Endodermal cell (in vitro differentiated cells): ENCODE data around the gene CMTM7. TPM values are rescaled to one million over a fixed set of nuclear protein-coding genes. Genes with fewer than 3 reads are reported as not detected.

ENCODE experiments used
- DNase-seq: peaks from one replicate; pipeline ENCODE4 v3.0.0-alpha.2; 2017
- H3K27ac ChIP-seq: 2 replicates; pipeline ENCODE4 v1.5.1; 2013; ENCODE audit warnings: mild to moderate bottlenecking, low read depth, low read length, moderate library complexity
- H3K27me3 ChIP-seq: 2 replicates; pipeline ENCODE4 v1.6.1; 2013; ENCODE audit warnings: mild to moderate bottlenecking, low read length, moderate library complexity; ENCODE audit not compliant: insufficient read depth, control insufficient read depth, poor library complexity, severe bottlenecking
- H3K36me3 ChIP-seq: 2 replicates; pipeline ENCODE4 v1.7.0; 2013; ENCODE audit warnings: mild to moderate bottlenecking, low read length, moderate library complexity; ENCODE audit not compliant: control insufficient read depth, insufficient read depth
- H3K4me1 ChIP-seq: one replicate; pipeline ENCODE4 v1.7.0; 2013; ENCODE audit warnings: low read length; ENCODE audit not compliant: control insufficient read depth, insufficient read depth
- H3K4me3 ChIP-seq: 2 replicates; pipeline ENCODE4 v1.5.1; 2013; ENCODE audit warnings: mild to moderate bottlenecking, low read length, moderate library complexity
- H3K9ac ChIP-seq: 2 replicates; pipeline ENCODE4 v1.6.1; 2013; ENCODE audit warnings: mild to moderate bottlenecking, low read length, moderate library complexity; ENCODE audit not compliant: poor library complexity, severe bottlenecking; ENCODE audit errors: extremely low read depth
- H3K9me3 ChIP-seq: 2 replicates; pipeline ENCODE4 v1.6.1; 2013; ENCODE audit warnings: mild to moderate bottlenecking, low read length, moderate library complexity; ENCODE audit not compliant: control insufficient read depth
- H3K27ac Mint-ChIP-seq: 2 replicates; pipeline ENCODE4 v1.8.0; 2020; ENCODE audit warnings: mixed read lengths
- H3K27me3 Mint-ChIP-seq: 2 replicates; pipeline ENCODE4 v1.8.0; 2021; ENCODE audit warnings: mild to moderate bottlenecking, mixed read lengths; ENCODE audit not compliant: insufficient read depth
- H3K36me3 Mint-ChIP-seq: 2 replicates; pipeline ENCODE4 v1.8.0; 2020; ENCODE audit warnings: low read depth, mixed read lengths
- H3K4me1 Mint-ChIP-seq: 2 replicates; pipeline ENCODE4 v1.8.0; 2020; ENCODE audit warnings: mixed read lengths
- H3K4me3 Mint-ChIP-seq: 2 replicates; pipeline ENCODE4 v1.8.0; 2020; ENCODE audit warnings: mild to moderate bottlenecking, moderate library complexity, mixed read lengths
- H3K9me3 Mint-ChIP-seq: 2 replicates; pipeline ENCODE4 v1.8.0; 2020; ENCODE audit warnings: mild to moderate bottlenecking, mixed read lengths
- WGBS, 2 experiments: methylation state at CpG; one replicate each; pipeline versions ENCODE4 v1.1.5 to v1.1.7; 2013; ENCODE audit warnings: missing lambda C conversion rate in 2 of 2, mixed read lengths in 1 of 2; ENCODE audit not compliant: insufficient coverage in 1 of 2, insufficient read length in 1 of 2; 5-methylcytosine and 5-hydroxymethylcytosine counted together
- total RNA-seq, 2 donors: library from RNA; stranded (reverse); fragmentation: NEBNext Ultra II Directional in 1 of 2; extraction: Animal tissue kit (Norgen Biotek cat#: 25700) in 1 of 2; gene quantifications; 2 replicates in 1 of 2; 3 replicates in 1 of 2; pipeline ENCODE4 v1.2.1, GENCODE V29; 2021
- TF ChIP-seq, protein P1 (sequence below): fragments of 200-600 bp; sonication (generic); conservative IDR thresholded peaks from 2 replicates; pipeline ENCODE4 v1.5.0; 2021; ENCODE audit warnings: antibody characterized with exemption, mild to moderate bottlenecking

The CMTM7 gene
- total RNA-seq, 2 donors from 2014 or later = 11.1 TPM

DNA sequence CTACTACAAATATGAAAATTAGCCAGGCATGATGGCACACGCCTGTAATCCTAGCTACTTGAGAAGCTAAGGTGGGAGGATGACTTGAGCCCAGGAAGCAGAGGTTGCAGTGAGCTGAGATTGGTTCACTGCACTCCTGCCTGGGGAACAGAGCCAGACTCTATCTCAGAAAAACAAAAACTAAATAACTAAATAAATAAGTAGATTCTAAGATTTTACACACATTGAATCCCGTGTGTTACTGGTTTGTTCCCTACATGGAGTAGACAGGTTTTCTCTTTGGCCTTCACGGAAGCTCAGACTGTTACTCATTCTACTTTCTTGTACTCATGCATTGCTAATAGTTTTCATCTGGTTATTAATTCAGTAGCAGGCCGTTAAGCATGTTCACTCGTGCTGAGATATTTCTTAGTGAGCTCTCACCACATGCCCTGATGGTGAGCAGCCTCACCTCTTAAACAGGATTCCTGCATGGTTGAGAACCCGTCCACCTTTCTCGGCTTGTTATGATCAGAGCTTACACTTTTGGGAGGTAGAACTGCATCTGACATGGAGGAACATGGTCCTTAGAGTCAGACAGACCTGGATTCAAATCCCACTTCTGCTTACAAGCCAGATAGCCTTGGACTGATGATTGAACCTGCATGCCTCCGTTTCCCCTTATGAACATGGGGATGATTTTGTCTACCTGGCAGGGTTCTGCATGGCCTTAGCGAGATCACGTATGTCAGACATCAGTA, 49.1 kb downstream of the CMTM7 start:
- no peaks in the 10 kb centered on the region for H3K36me3 ChIP-seq
- no peak overlapping the region for H3K4me3 Mint-ChIP-seq
- no peaks in the 10 kb centered on the region for H3K9me3 Mint-ChIP-seq
- no peaks in the 10 kb centered on the region for H3K27me3 ChIP-seq
- no peaks in the 10 kb centered on the region for H3K4me1 ChIP-seq
- no peak overlapping the region for H3K9ac ChIP-seq
- 94% methylated on average over 10 of the region's 10 CpGs for WGBS, 2 experiments
- no peak overlapping the region for H3K27ac Mint-ChIP-seq
- no peak overlapping the region for H3K4me3 ChIP-seq
- TF ChIP-seq, protein P1, sequence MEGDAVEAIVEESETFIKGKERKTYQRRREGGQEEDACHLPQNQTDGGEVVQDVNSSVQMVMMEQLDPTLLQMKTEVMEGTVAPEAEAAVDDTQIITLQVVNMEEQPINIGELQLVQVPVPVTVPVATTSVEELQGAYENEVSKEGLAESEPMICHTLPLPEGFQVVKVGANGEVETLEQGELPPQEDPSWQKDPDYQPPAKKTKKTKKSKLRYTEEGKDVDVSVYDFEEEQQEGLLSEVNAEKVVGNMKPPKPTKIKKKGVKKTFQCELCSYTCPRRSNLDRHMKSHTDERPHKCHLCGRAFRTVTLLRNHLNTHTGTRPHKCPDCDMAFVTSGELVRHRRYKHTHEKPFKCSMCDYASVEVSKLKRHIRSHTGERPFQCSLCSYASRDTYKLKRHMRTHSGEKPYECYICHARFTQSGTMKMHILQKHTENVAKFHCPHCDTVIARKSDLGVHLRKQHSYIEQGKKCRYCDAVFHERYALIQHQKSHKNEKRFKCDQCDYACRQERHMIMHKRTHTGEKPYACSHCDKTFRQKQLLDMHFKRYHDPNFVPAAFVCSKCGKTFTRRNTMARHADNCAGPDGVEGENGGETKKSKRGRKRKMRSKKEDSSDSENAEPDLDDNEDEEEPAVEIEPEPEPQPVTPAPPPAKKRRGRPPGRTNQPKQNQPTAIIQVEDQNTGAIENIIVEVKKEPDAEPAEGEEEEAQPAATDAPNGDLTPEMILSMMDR = no peak
- no peak overlapping the region for H3K27ac ChIP-seq
- H3K4me1 Mint-ChIP-seq = peaks cover 5% of the 10 kb centered on the region
- no peaks in the 10 kb centered on the region for H3K27me3 Mint-ChIP-seq
- no peaks in the 10 kb centered on the region for H3K9me3 ChIP-seq
- peaks cover 19% of the 10 kb centered on the region for H3K36me3 Mint-ChIP-seq
- no peak for DNase-seq

DNA sequence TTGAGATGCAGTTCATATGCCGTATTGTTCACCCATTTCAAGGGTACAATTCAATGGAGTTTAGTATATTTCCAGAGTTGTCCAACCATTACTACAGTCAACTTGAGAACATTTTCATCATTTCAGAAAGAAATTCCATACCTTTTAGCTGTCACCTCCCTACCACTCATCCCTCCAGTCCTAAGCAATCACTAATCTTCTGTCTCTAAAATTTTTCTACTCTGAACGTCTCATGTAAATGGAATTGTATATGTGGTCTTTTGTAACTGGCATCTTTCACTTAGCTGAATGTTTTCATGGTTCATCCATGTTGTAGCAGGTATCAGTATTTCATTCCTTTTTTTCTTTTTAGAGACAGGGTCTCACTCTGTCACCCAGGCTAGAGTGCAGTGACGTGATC, 51.1 kb downstream of the CMTM7 start:
- Histone ChIP-seq H3K36me3 (no peaks in the 10 kb centered on the region), H3K27ac (no peak overlapping the region), H3K4me3 (no peak overlapping the region), H3K9ac (no peak overlapping the region), H3K27me3 (no peaks in the 10 kb centered on the region), H3K9me3 (no peaks in the 10 kb centered on the region), H3K4me1 (no peaks in the 10 kb centered on the region)
- Mint-ChIP-seq H3K36me3 (peaks cover 19% of the 10 kb centered on the region), H3K4me1 (peaks cover 7% of the 10 kb centered on the region), H3K27ac (no peak overlapping the region), H3K4me3 (no peak overlapping the region), H3K27me3 (no peaks in the 10 kb centered on the region), H3K9me3 (no peaks in the 10 kb centered on the region)
- TF ChIP-seq, protein P1 = no peak
- WGBS, 2 experiments = 95 to 100% methylated on average over 2 to 3 of the region's 3 CpGs
- no peak for DNase-seq

DNA sequence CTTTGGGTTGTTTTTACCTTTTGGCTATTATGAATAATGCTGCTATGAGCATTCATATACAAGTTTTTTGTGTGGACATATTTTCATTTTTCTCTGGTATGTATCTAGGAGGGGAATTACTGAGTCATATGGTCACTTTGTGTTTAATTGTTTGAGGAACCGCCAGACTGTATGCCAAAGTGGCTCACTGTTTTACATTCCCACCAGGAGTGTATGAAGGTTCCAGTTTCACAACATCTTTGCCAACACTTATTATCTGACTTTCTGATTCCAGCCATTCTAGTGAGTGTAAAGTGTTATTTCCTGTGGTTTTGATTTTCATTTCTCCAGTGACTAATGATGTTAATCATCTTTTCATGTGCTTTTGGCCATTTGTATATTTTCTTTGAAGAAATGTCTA, 51.8 kb downstream of the CMTM7 start:
- no peak overlapping the region for H3K27ac Mint-ChIP-seq
- DNase-seq = no peak
- H3K27me3 ChIP-seq = no peaks in the 10 kb centered on the region
- H3K36me3 ChIP-seq = no peaks in the 10 kb centered on the region
- H3K9me3 Mint-ChIP-seq = no peaks in the 10 kb centered on the region
- peaks cover 3% of the 10 kb centered on the region for H3K27me3 Mint-ChIP-seq
- H3K36me3 Mint-ChIP-seq = peaks cover 19% of the 10 kb centered on the region
- no peak overlapping the region for H3K4me3 ChIP-seq
- no peak overlapping the region for H3K9ac ChIP-seq
- no peak overlapping the region for H3K4me3 Mint-ChIP-seq
- WGBS, 2 experiments = 86% methylated on average over 1 of the region's 1 CpG; no CpG with 5 or more reads in 1 of the 2 experiments
- H3K27ac ChIP-seq = no peak overlapping the region
- TF ChIP-seq, protein P1 = no peak
- H3K9me3 ChIP-seq = no peaks in the 10 kb centered on the region
- H3K4me1 Mint-ChIP-seq = peaks cover 13% of the 10 kb centered on the region
- H3K4me1 ChIP-seq = peaks cover 3% of the 10 kb centered on the region
